ENCODE measurements around the gene LPP. TPM values are rescaled to one million over a fixed set of nuclear protein-coding genes. Genes with fewer than 3 reads are reported as not detected.

The LPP gene
- polyA plus RNA-seq, 1 donor (not counting 4 experiments of a cell fraction or from before 2014, with no cell fraction given): 16.0 TPM

- peaks cover 0 to 4% of the 10 kb centered on the region in 2 experiments for H3K36me3 ChIP-seq (ENCODE audit: control insufficient read depth in 2 of 2, extremely low read depth in 1 of 2, insufficient read depth in 2 of 2, low read length in 2 of 2)
- no peak overlapping the region for H2AFZ ChIP-seq (ENCODE audit: control insufficient read depth, low read length)
- no peaks in the 10 kb centered on the region for H4K20me1 ChIP-seq (ENCODE audit: control insufficient read depth, extremely low read depth, insufficient read depth, low read length)
- H3K27me3 ChIP-seq (ENCODE audit: control insufficient read depth, extremely low read depth, insufficient read depth, low read length): no peaks in the 10 kb centered on the region
- no peaks in the 10 kb centered on the region for H3K79me2 ChIP-seq (ENCODE audit: control insufficient read depth, insufficient read depth, low read length)
- no peak overlapping the region for H3K27ac ChIP-seq (ENCODE audit: control insufficient read depth, insufficient read depth, low read length)
- FAIRE-seq: no peak
- H3K4me2 ChIP-seq (ENCODE audit: control insufficient read depth, extremely low read depth, insufficient read depth, low read depth, low read length): no peak overlapping the region
- no peak for DNase-seq (ENCODE audit: low read depth, low spot score)
- peaks cover 2% of the 10 kb centered on the region for H3K4me1 ChIP-seq (ENCODE audit: control insufficient read depth, extremely low read depth, insufficient read depth, low read length)
- H3K9me3 ChIP-seq (ENCODE audit: control insufficient read depth, low read depth, low read length): no peaks in the 10 kb centered on the region
- no peaks in the 10 kb centered on the region for H3K9me1 ChIP-seq (ENCODE audit: control insufficient read depth, extremely low read depth, insufficient read depth, low read length)
- TF ChIP-seq EZH2 (IDR thresholded peaks at IDR 0.05; ENCODE audit: low read length) (no peak), CTCF (optimal IDR thresholded peaks at IDR 0.05 in 1 of 3, IDR thresholded peaks at IDR 0.05 in 1 of 3, conservative IDR thresholded peaks at IDR 0.05 in 1 of 3; ENCODE audit: extremely low read depth in 1 of 3, insufficient read depth in 2 of 3, low read length in 3 of 3) (no peak)
- dilution Hi-C loops (cut with MboI; ENCODE audit: extremely low pct_ligation_motif_present, low sequenced_read_pairs): no loop called here
- no peak overlapping the region for H3K9ac ChIP-seq (ENCODE audit: control insufficient read depth, extremely low read depth, insufficient read depth, low read length)
- no peak overlapping the region for H3K4me3 ChIP-seq (ENCODE audit: control insufficient read depth in 2 of 3, extremely low read depth in 1 of 3, insufficient read depth in 2 of 3, low read depth in 1 of 3, low read length in 3 of 3)
Measured at GRCh38 chr3:188304501-188304900, 150.5 kb downstream of the LPP start.

- Histone ChIP-seq H3K9me1 (ENCODE audit: control insufficient read depth, extremely low read depth, insufficient read depth, low read length) (no peaks in the 10 kb centered on the region), H3K27me3 (ENCODE audit: control insufficient read depth, extremely low read depth, insufficient read depth, low read length) (no peaks in the 10 kb centered on the region), H3K4me1 (ENCODE audit: control insufficient read depth, extremely low read depth, insufficient read depth, low read length) (no peaks in the 10 kb centered on the region), H3K79me2 (ENCODE audit: control insufficient read depth, insufficient read depth, low read length) (no peaks in the 10 kb centered on the region), H3K9me3 (ENCODE audit: control insufficient read depth, low read depth, low read length) (no peaks in the 10 kb centered on the region), H2AFZ (ENCODE audit: control insufficient read depth, low read length) (no peak overlapping the region), H4K20me1 (ENCODE audit: control insufficient read depth, extremely low read depth, insufficient read depth, low read length) (no peaks in the 10 kb centered on the region), H3K4me2 (ENCODE audit: control insufficient read depth, extremely low read depth, insufficient read depth, low read depth, low read length) (no peak overlapping the region), H3K27ac (ENCODE audit: control insufficient read depth, insufficient read depth, low read length) (no peak overlapping the region), H3K4me3 (ENCODE audit: control insufficient read depth in 2 of 3, extremely low read depth in 1 of 3, insufficient read depth in 2 of 3, low read depth in 1 of 3, low read length in 3 of 3) (no peak overlapping the region), H3K36me3 (ENCODE audit: control insufficient read depth in 2 of 2, extremely low read depth in 1 of 2, insufficient read depth in 2 of 2, low read length in 2 of 2) (peaks cover 0 to 4% of the 10 kb centered on the region in 2 experiments), H3K9ac (ENCODE audit: control insufficient read depth, extremely low read depth, insufficient read depth, low read length) (no peak overlapping the region)
- no peak for FAIRE-seq
- DNase-seq (ENCODE audit: low read depth, low spot score): no peak
- TF ChIP-seq CTCF (optimal IDR thresholded peaks at IDR 0.05 in 1 of 3, IDR thresholded peaks at IDR 0.05 in 1 of 3, conservative IDR thresholded peaks at IDR 0.05 in 1 of 3; ENCODE audit: extremely low read depth in 1 of 3, insufficient read depth in 2 of 3, low read length in 3 of 3): no peak
- no peak for TF ChIP-seq EZH2 (IDR thresholded peaks at IDR 0.05; ENCODE audit: low read length)
- dilution Hi-C loops (cut with MboI; ENCODE audit: extremely low pct_ligation_motif_present, low sequenced_read_pairs): no loop called here
Measured at GRCh38 chr3:188305220-188305619, 151.3 kb downstream of the LPP start.

All from keratinocyte (primary cell).